Measurements from ENCODE around the gene FHIT. TPM values are rescaled to one million over a fixed set of nuclear protein-coding genes. Genes with fewer than 3 reads are reported as not detected.

The FHIT gene
- total RNA-seq, 2 experiments from 2014 or later: 86.0 to 90.6 TPM

DNA sequence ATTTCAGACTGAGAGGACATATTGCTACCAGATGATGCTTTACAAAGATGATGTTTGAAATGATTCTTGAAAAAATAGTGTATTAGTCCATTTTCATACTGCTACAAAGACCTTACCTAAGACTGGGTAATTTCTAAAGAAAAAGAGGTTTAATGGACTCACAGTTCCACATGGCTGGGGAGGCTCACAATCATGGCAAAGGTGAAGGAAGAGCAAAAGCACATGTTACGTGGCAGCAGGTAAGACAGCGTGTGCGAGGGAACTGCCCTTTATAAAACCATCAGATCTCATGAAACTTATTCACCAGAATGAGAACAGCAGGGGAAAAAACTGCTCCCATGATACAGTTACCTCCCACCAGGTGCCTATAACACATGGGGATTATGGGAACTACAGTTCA, 1543.0 kb downstream of the FHIT start:
- POLR2A ChIA-PET: no interaction called here
- intact Hi-C loops (cut with DNase I, micrococcal nuclease): no loop called here

DNA sequence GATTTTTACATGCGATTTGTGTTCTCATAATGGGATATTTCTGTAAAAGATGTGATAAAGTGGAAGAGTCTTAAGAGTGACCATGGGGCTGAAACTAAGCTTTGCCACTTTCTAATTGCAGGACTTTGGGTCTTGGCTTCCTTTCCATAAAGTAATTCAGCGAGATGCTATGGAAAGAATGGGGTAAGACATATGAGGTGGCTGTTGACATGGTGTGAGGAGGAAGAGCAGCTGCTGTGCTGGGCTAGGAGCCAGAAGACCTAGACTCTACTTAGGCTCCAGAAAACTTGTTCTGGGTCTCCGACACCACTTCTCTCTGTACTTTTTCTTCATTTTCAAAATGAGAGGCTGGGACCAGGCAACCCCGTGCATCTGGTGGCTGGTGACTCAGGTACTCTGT, 1547.0 kb downstream of the FHIT start:
- Mint-ChIP-seq H3K27me3 (no peaks in the 10 kb centered on the region), H3K27ac (no peak overlapping the region), H3K36me3 (ENCODE audit: low read depth) (no peaks in the 10 kb centered on the region), H3K9me3 (no peaks in the 10 kb centered on the region), H3K4me1 (ENCODE audit: low read depth) (no peaks in the 10 kb centered on the region), H3K4me3 (no peak overlapping the region)
- Histone ChIP-seq H3K36me3 (ENCODE audit: insufficient read depth, low read length) (no peaks in the 10 kb centered on the region), H3K4me1 (ENCODE audit: insufficient read depth, low read length) (no peaks in the 10 kb centered on the region), H3K4me3 (ENCODE audit: low read length) (no peak overlapping the region), H3K27ac (ENCODE audit: low read depth in 1 of 2, low read length in 2 of 2) (no peak overlapping the region), H3K27me3 (ENCODE audit: control insufficient read depth in 1 of 2, insufficient read depth in 2 of 2, low read length in 2 of 2) (no peaks in the 10 kb centered on the region), H3K9me3 (ENCODE audit: control insufficient read depth in 1 of 2, insufficient read depth in 1 of 2, low read length in 2 of 2) (no peaks in the 10 kb centered on the region)
- ATAC-seq (ENCODE audit: poor library complexity): no peak
- POLR2A ChIA-PET: no interaction called here
- TF ChIP-seq, protein P1, sequence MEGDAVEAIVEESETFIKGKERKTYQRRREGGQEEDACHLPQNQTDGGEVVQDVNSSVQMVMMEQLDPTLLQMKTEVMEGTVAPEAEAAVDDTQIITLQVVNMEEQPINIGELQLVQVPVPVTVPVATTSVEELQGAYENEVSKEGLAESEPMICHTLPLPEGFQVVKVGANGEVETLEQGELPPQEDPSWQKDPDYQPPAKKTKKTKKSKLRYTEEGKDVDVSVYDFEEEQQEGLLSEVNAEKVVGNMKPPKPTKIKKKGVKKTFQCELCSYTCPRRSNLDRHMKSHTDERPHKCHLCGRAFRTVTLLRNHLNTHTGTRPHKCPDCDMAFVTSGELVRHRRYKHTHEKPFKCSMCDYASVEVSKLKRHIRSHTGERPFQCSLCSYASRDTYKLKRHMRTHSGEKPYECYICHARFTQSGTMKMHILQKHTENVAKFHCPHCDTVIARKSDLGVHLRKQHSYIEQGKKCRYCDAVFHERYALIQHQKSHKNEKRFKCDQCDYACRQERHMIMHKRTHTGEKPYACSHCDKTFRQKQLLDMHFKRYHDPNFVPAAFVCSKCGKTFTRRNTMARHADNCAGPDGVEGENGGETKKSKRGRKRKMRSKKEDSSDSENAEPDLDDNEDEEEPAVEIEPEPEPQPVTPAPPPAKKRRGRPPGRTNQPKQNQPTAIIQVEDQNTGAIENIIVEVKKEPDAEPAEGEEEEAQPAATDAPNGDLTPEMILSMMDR (IDR thresholded peaks at IDR 0.05): no peak
- DNase-seq: no peak
- intact Hi-C loops (cut with DNase I, micrococcal nuclease): no loop called here
- CTCF ChIA-PET: no interaction called here

More for the DNA sequence above, 1543.0 kb downstream of the FHIT start:
- H3K36me3 Mint-ChIP-seq (ENCODE audit: low read depth): peaks cover 6% of the 10 kb centered on the region
- peaks cover 5% of the 10 kb centered on the region for H3K9me3 Mint-ChIP-seq
- TF ChIP-seq, protein P1 (IDR thresholded peaks at IDR 0.05): no peak
- H3K4me1 ChIP-seq (ENCODE audit: insufficient read depth, low read length): peaks cover 10% of the 10 kb centered on the region
- H3K36me3 ChIP-seq (ENCODE audit: insufficient read depth, low read length): no peaks in the 10 kb centered on the region
- H3K27ac Mint-ChIP-seq: no peak overlapping the region
- no peaks in the 10 kb centered on the region for H3K9me3 ChIP-seq (ENCODE audit: control insufficient read depth in 1 of 2, insufficient read depth in 1 of 2, low read length in 2 of 2)
- no peaks in the 10 kb centered on the region for H3K4me1 Mint-ChIP-seq (ENCODE audit: low read depth)
- no peak overlapping the region for H3K4me3 Mint-ChIP-seq
- no peak overlapping the region for H3K4me3 ChIP-seq (ENCODE audit: low read length)
- DNase-seq (no peak), ATAC-seq (ENCODE audit: poor library complexity) (no peak)
- no peaks in the 10 kb centered on the region for H3K27me3 ChIP-seq (ENCODE audit: control insufficient read depth in 1 of 2, insufficient read depth in 2 of 2, low read length in 2 of 2)
- CTCF ChIA-PET: no interaction called here
- H3K27ac ChIP-seq (ENCODE audit: low read depth in 1 of 2, low read length in 2 of 2): no peak overlapping the region
- H3K27me3 Mint-ChIP-seq: no peaks in the 10 kb centered on the region

GRCh38 chr3:59699648-59700320, 1551.5 kb downstream of the FHIT start:
- intact Hi-C loops (cut with DNase I, micrococcal nuclease): no loop called here
- Mint-ChIP-seq H3K4me1 (ENCODE audit: low read depth) (no peaks in the 10 kb centered on the region), H3K27ac (no peak overlapping the region), H3K36me3 (ENCODE audit: low read depth) (no peaks in the 10 kb centered on the region), H3K27me3 (no peaks in the 10 kb centered on the region), H3K4me3 (no peak overlapping the region), H3K9me3 (no peaks in the 10 kb centered on the region)
- H3K27ac ChIP-seq (ENCODE audit: low read depth in 1 of 2, low read length in 2 of 2): no peak overlapping the region
- no peaks in the 10 kb centered on the region for H3K4me1 ChIP-seq (ENCODE audit: insufficient read depth, low read length)
- no peaks in the 10 kb centered on the region for H3K9me3 ChIP-seq (ENCODE audit: control insufficient read depth in 1 of 2, insufficient read depth in 1 of 2, low read length in 2 of 2)
- ChIA-PET CTCF (no interaction called here), POLR2A (no interaction called here)
- DNase-seq (no peak), ATAC-seq (ENCODE audit: poor library complexity) (no peak)
- no peaks in the 10 kb centered on the region for H3K36me3 ChIP-seq (ENCODE audit: insufficient read depth, low read length)
- H3K27me3 ChIP-seq (ENCODE audit: control insufficient read depth in 1 of 2, insufficient read depth in 2 of 2, low read length in 2 of 2): no peaks in the 10 kb centered on the region
- TF ChIP-seq, protein P1 (IDR thresholded peaks at IDR 0.05): no peak
- no peak overlapping the region for H3K4me3 ChIP-seq (ENCODE audit: low read length)

Small RNAs within 50 kb of the gene (microRNA-seq; reads per million reads assigned to microRNA genes)
- gene MIR548BB (ENCODE audit: borderline microRNAs expressed, borderline replicate concordance): not detected

All from CD4-positive, alpha-beta T cell (primary cell).